ENCODE data around the gene NUTM2D.
"Not testable (repeated sequence)": the region's sequence is repeated elsewhere in the genome, so short reads cannot be mapped to it uniquely, and the experiment has no call there.

NUTM2D gene

DNA sequence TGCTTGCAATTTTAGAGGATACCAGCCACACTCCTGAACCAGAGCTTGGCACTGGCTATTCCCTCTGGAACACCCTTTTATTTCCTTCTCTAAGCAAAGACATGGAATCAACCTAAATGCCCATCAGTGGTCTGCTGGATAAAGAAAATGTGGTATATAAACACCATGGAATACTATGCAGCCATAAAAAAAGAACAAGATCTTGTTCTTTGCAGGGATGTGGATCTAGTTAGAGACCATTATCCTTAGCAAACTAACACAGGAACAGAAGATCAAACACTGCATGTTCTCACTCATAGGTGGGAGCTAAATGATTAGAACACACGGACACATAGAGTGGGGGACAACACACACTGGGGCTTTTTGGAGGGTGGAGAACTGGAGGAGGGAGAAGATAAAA lies 56.4 kb downstream of the NUTM2D start:
- not testable (repeated sequence) for H3K27me3 ChIP-seq (replicated peaks; ENCODE audit: control insufficient read depth, insufficient read depth, low read length, poor library complexity, severe bottlenecking); H3K4me1 ChIP-seq (ENCODE audit: control insufficient read depth, insufficient read depth, low read length, poor library complexity, severe bottlenecking); DNase-seq; H3K9me3 ChIP-seq (ENCODE audit: control insufficient read depth, low read length); H3K36me3 ChIP-seq (ENCODE audit: control insufficient read depth, insufficient read depth, low read length); H3K27ac ChIP-seq (ENCODE audit: insufficient read depth, low read length, poor library complexity, severe bottlenecking); H3K4me3 ChIP-seq (ENCODE audit: insufficient read depth, low read depth, low read length, poor library complexity, severe bottlenecking)
